Measurements from ENCODE around the gene PSMC5. TPM values are rescaled to one million over a fixed set of nuclear protein-coding genes. Genes with fewer than 3 reads are reported as not detected.

Gene PSMC5
- total and polyA plus RNA-seq, 2 experiments from 2014 or later = 93.1 to 199 TPM

- Mint-ChIP-seq H3K27ac (no peak overlapping the region), H3K4me3 (no peak overlapping the region), H3K27me3 (ENCODE audit: insufficient read depth, low read depth, poor library complexity) (no peaks in the 10 kb centered on the region), H3K4me1 (no peaks in the 10 kb centered on the region), H3K36me3 (ENCODE audit: low read depth) (peaks cover 81% of the 10 kb centered on the region), H3K9me3 (no peaks in the 10 kb centered on the region)
- no peak overlapping the region for H3K4me3 ChIP-seq
- H3F3A ChIP-seq (replicated peaks; ENCODE audit: low read depth) = peaks cover 3% of the 10 kb centered on the region; the same call in 1 of the 2 replicates
- TF ChIP-seq ZNF462 (CRISPR knock-in tag; IDR thresholded peaks at IDR 0.05) (no peak), ZNF331 (CRISPR knock-in tag; IDR thresholded peaks at IDR 0.05; ENCODE audit: low read depth) (no peak), ETS1 (IDR thresholded peaks at IDR 0.05) (no peak), CREB1 (CRISPR knock-in tag; IDR thresholded peaks at IDR 0.05; ENCODE audit: low read depth) (no peak), EZH2 (IDR thresholded peaks at IDR 0.05; ENCODE audit: low read depth, unreplicated experiment) (no peak), CTCF (conservative IDR thresholded peaks at IDR 0.05; ENCODE audit: low read depth in 2 of 2) (no peak), REST (IDR thresholded peaks at IDR 0.05; ENCODE audit: unreplicated experiment) (no peak), POLR2AphosphoS5 (IDR thresholded peaks at IDR 0.05; ENCODE audit: low read depth) (no peak), ZNF114 (CRISPR knock-in tag; IDR thresholded peaks at IDR 0.05) (no peak), NANOG (IDR thresholded peaks at IDR 0.05; ENCODE audit: borderline replicate concordance) (no peak), JUNB (IDR thresholded peaks at IDR 0.05; ENCODE audit: unreplicated experiment) (no peak), STAT1 (IDR thresholded peaks at IDR 0.05; ENCODE audit: unreplicated experiment) (no peak), EZH2phosphoT487 (IDR thresholded peaks at IDR 0.05; ENCODE audit: unreplicated experiment) (no peak)
- H3K36me3 ChIP-seq (ENCODE audit: insufficient read depth) = peaks cover 84% of the 10 kb centered on the region
- peaks cover 30% of the 10 kb centered on the region for H4K20me1 ChIP-seq (replicated peaks; ENCODE audit: insufficient read depth)
- no peak overlapping the region for H3K27ac ChIP-seq (ENCODE audit: low read depth)
- peaks cover 14% of the 10 kb centered on the region for H3K79me2 ChIP-seq (replicated peaks; ENCODE audit: insufficient read depth)
- ATAC-seq = no peak
- no peaks in the 10 kb centered on the region for H3K9me2 ChIP-seq (ENCODE audit: insufficient read depth)
- no peaks in the 10 kb centered on the region for H3K27me3 ChIP-seq (ENCODE audit: insufficient read depth)
- H3K4me1 ChIP-seq (ENCODE audit: insufficient read depth) = no peaks in the 10 kb centered on the region
- no peak overlapping the region for H3K4me2 ChIP-seq
- no peak overlapping the region for H2AFZ ChIP-seq
- no peak for DNase-seq (ENCODE audit: low spot score)
These were observed 21.6 kb upstream of the PSMC5 start for GRCh38 chr17:63805591-63805990.
